T1000 (cell line): ENCODE results near the gene NLGN1.
A peak's percentile ranks its signal among the peaks of the same experiment; 100 is the strongest.

Source experiments
- DNase-seq: peaks from one replicate; lab custom pipeline; 2025; ENCODE audit warnings: mixed read lengths; lab: John Stamatoyannopoulos, UW

NLGN1 gene

DNA sequence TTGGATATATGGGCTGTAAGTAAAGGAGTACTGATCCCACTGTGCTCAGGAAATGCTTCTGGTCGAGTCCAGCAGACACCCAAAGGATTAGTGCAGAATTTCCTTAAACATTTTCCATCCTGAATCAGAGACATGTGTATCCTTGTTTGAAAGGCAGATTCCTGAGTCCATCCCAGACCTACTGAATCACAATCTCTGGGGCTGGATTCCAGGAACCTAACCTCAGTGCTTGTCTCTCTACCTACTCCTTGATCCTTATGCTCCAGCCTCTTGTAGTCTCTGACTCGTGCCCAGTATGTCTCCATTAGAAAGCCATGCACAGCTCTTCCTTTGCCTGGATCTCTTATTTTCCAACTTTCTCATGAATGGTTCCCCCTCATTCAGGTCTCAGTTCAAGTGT, 585.8 kb downstream of the NLGN1 start:
- no peak for DNase-seq

DNA sequence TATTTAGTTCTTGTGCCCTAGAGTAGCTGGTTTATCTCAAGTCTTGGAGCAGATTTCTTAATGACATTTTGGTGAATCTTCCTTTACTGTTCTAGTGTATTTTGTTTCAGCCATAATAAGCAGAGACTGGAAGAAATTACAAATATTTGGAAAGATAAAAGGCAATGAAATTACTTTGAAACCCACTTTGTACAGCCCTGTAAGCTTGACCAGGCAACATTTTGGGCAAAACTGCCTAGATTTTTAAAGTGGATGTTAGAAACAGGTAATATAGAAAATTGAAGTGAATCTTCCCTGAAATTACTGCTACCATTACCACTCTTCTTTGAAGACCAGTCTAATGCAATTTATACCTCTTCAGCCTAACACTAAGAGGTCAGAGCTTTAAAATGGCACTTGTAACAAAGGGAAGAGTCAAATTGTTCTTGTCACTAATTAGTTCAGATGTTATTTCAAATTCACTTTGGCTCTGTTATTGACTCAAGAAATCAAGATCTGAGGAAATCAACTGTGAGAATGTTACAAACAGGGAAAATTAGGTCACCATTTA, 589.4 kb downstream of the NLGN1 start:
- no peak for DNase-seq

DNA sequence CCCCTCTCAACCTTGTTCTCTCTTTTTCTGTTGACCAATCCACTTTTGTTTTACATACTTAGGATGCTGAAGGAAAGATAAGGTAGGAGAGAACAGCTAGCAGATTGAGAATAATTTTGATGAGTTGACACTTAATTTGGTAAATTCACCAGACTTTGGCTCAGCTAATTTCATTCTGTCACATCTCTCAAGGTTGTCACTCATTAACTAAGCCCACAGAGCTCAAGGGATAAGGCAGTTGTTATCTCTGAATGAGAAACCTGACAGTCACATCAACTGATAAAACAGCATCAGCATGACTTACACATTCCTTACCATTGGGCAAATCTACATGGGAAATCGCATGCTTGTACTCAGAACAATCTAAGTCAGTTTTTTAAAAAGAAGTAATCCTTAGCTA, 591.4 kb downstream of the NLGN1 start:
- no peak for DNase-seq

DNA sequence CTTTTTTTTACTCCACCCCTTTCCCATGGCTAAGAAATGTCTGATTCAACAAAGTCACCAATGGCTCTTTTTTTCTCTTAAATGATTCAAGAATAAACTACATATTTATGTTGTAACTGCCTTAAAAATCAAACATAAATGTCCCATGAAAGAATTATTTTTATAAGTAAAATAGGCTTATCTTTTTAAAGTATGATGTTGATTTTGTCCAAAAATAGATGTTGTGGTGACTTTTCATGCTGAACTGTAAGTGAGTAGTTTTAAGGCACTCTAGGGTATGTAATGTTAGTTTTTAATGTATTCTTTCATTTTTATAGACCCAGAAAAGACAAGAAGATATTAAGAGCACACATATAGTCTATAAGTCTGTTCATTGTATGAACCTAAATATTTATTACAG, 594.9 kb downstream of the NLGN1 start:
- no peak for DNase-seq

DNA sequence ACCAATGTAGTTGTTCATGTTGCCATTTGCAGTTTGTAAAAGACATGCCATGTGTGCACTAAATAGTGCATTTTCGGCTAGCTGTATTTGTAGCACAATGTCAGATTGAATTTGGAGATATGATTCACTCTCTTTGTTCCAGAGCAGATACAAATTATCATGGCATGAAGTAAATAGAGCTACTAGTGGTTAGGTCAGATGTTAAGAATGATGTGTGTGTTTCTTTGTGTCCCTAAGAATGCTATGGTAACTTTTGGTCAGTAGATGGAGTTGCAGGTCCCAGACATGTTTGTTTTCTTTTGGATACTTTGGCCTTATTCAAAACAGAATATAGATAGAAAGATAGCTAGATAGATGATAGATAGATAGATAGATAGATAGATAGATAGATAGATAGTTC, 595.8 kb downstream of the NLGN1 start:
- DNase-seq, result no peak

DNA sequence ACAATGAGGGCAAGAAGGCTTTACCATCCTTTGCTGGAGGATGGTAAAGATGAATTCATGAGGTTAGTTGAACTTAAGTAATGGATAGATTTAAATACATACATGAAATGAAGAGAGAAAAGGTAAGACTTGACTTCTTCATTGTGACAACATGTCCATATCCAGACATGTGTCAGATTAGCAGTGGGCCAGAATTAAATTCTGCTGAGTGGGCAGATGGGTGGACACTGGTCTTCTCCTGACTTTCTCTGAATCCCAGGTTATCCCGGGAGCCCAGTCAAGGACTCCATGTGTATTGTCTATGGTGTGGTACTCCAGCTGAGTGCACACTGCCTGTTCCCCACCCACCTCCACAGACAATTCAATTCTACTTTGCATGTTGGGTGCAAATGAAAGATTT, 603.1 kb downstream of the NLGN1 start:
- no peak for DNase-seq

DNA sequence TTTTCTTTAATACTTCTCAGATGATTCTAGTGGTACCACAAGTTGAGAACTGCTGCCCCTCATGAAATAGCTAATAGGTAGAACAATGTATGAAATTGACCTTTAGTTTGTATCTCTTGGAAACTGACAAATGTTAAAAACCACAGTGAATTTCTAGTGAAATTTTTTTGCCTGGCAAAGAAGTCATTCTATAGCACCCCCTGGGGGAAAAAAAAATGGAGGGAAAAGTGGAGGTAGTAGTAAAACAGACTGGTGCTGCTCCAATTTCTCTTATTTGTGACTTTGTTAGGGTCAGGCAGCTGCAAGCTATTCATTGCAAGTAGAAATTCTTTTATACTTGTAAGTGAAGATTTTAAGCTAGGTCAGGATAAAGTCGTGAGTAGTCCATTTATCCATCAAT, 605.0 kb downstream of the NLGN1 start:
- no peak for DNase-seq

DNA sequence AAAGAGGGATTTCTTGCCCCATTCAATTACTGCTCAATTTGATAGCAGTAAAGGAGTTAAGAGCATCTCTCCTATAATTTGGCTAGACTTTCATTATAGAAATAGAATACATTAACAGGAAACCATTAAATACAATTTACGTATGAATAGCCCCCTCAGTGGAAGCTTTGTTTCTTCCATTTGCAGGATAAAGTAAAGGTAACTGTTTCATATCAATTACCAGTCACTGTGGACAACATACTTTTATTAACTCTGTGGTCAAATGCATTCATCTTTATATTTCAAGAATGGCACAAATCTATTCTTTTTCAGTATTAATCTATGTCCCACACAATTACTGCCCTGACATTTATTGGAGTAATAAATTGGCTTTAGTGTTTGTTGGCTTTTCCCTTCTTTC, 613.4 kb downstream of the NLGN1 start:
- no peak for DNase-seq

DNA sequence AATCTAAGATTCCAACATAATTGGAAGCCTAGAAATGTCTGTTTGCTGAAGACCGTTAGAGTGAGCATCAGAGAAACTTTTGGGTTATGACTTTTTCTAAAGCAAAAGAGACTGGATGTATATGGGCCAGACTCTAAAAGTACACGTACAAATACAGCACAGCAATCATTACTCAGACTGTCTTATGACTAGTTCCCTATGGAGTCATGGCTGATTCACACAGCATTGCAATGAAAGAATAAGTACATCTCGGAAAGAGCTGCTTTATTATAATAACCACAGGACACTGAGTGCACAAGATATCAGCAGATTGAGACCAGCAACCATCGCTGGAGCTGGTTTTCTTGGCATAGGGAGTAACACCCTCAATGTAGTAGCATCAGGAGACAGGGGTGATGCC, 618.6 kb downstream of the NLGN1 start:
- peak; percentile 1 for DNase-seq

DNA sequence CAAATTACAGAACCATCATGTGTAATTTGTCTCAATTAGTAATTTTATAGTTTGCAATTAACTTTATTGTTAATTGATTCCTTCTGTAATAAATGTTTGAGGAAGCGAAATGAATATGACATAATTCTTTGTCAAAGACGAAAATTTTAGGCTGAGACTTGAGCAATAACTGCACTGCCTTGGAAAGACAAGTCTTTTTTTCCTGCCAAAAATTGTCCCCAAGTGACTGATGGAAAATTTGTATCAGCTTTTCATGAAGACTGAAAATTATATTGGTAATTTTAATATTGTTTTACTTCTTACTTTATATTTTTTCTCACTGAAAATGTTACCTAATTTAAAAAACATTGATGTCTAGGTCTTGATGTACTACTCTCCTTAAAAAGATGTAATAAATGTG, 622.6 kb downstream of the NLGN1 start:
- DNase-seq, result no peak

DNA sequence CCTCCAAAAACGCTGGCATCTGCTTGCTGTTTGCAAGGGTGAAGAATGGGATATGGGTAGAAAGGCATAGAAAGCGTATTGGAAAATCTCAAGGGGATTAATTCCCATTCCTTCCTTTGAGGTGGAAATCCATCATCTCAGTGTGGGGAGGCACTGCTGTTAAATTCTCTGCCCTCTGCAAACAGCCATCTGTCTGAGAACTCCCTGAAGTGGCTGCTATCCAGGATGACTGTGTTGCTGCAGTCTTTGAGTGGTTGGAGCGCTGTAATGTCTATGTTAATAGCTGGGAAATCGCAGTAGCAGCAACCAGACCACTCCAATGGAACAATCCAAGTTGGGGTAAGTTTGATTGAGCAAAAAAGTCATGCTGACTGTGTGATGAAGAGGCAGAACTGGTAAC, 625.9 kb downstream of the NLGN1 start:
- no peak for DNase-seq

DNA sequence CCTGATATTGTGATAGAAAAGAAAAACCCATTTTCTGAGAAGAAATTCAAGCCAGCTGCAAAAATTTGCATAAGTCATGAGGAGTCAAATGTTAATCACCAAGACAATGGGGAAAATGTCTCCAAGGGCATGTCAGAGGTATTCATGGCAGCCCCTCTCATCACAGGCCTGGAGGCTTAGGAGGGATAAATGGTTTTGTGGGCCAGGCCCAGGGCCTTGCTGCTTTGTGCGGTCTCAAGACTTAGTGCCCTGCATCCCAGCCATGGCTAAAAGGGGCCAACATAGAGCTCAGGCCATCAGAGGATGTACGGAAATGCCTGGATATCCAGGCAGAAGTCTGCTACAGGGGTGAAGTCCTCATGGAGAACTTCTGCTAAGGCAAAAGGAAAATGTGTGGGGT, 631.1 kb downstream of the NLGN1 start:
- DNase-seq, result no peak

DNA sequence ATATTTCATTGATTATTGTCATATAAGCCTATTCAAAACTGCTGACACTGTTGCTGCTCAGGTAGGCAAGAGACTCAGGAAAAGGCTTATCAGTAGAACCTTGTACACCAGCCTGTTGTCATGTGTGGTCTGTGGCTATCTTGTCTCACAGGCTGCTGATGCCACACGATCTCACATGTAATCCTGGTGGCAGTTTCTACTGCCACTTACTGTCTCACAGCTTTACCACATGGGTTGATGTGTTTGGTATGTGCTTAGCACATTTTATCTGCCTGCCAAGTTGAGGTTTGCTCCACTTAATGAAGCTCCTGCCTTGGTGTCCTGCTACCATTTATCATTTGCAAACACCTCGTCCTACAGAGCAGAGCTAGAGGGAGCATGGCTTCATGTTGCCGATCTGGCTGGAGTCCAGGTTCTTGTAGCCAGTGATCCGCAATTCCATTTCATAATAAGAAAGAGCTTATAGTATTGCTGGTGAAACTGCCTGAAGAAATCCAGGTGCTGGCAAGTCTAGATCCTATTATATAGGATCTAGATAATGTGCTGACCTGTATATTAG, 637.9 kb downstream of the NLGN1 start:
- no peak for DNase-seq

DNA sequence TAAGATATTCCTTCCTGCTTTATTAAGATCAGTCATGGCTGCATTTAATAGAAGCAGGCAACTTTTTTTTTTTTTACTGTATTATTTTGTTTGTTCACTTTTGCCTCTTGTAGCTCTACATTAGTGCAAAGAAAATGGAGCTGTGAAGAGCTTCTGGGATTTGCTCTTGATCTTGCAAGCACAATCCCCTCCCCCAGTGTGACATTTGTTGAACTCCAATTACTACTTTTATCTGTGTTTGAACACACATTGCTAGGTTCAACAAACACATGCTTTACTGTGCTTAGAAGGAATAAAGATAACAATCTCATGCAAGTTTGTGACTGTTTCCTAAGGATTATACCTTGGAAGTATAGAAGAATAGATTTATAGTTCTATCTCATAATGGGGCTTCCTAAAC, 648.8 kb downstream of the NLGN1 start:
- DNase-seq, result no peak

DNA sequence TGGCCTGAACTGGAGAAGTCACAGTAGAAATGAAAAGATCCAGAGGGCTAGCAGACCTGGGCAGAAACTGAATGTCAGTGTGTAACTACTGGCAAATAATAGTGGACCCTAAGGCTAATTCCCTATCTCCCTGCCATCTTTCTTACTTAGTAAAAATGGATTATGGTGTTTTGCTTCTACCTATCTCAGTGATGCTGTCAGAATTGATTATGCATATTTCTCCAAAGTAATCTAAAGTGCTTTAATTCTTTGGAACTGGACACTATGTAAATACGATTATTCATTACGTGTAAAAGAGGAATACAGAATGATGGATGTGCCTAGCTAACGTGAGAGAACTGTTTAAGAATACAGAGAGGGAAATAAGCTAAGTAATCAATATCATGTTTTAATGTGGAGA, 651.9 kb downstream of the NLGN1 start:
- no peak for DNase-seq

DNA sequence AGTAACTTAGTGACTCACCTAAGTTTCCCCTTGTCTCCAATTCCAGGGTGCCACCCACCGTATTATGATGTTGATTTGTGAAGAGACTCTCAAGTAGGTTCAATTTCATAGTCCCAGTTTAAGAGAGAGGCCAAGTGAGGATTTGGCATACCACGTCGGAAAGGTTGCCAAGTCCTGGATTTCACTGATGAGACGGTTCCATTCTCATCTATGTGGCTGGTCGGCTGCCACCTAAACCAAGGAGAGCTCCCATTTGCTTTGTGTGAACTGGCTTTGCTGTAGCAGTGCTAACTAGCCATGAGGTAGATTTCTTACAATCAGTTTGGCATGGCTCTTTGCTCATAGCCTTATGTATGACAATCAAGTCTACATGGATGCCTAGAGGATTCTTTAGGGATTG, 653.6 kb downstream of the NLGN1 start:
- no peak for DNase-seq

DNA sequence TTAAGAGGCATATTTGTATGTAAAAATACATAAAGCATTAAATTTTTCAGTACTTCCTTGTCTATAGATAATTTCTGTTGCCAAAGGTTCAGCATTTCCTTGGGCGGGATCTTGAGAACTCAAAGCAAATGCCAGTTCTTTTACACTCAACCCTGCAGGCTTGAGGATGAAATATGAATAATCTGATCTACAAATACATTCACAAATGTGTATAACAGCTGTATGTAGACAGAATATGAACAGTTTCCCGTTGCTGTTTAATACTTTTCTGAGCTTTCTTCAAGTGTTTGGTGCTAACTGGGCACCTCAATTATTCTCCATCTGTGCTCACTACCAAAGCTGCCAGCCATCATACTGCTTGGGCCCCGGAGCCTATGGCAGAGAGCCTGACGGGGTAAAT, 661.3 kb downstream of the NLGN1 start:
- no peak for DNase-seq

DNA sequence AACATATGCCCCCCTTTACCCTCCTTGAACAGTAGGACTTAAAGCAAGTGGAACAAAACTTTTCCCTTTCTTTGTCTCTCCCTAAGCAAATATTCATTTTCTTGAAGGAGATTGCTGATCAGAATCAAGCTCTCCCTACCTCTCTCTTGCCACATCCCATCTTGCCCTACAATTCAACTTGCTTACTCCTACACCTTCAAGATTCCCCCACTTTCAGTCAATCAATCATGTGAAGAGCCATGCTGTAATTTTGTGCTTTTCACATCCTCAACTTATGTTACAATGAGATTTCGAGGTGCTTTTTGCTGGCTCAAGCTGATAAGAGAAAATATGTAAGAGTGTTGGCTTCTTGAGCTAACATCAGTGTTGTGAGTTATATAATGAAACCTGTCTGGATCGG, 662.9 kb downstream of the NLGN1 start:
- DNase-seq, result no peak

DNA sequence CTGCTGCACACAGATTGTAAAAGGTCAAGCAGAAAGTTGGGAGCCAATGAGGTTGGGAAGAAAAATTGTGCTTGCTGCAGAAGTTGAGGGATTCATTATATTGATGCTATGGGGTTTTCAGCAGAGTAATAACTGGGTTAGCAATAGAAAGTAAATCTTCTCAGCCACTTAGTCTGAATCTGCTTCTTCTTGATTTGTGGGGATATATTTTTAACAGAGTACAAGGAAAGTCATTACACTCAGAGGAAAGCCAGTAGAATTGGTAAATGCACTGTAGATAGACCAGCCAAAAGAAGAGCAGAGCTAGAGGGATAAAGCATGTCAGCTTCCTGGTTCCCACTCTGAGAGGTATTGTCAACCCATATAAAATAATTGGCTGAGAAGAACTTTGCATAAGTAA, 663.6 kb downstream of the NLGN1 start:
- no peak for DNase-seq

DNA sequence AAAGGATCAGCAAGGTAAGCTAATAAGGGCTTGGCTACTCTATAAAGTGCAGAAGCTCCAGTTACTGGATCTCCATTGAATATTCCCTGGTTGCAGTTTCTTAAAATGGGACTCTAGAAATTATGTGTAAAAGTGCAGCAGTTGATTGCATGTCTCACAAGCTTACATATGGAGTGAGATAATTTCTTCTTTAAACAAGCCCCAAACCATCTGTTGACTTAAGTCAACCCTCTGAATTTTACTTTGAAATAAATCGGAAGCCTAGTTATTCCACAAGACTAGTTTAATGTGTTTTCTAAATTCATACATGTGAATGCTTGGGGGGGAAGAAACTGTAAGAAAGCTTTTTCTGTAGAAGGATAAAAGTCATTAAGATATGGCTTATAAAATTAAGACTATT, 664.2 kb downstream of the NLGN1 start:
- no peak for DNase-seq

DNA sequence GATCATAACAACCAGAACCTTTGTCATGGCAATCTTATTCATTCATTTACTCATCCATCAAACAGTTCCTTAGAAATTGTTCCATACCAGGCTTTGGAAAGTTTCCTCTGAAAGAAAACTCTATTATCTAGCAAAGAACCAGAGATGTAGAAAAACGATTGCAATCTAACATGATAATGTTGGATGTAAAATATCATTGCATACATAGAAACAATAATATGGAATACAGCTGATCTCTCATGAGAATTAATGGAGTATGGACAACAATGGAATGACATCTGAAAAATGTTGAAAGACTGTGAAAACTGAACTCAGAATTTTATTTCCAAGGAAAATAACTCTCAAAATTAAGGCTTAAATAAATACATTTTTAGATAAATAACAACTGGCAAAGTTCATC, 665.4 kb downstream of the NLGN1 start:
- DNase-seq, result no peak

DNA sequence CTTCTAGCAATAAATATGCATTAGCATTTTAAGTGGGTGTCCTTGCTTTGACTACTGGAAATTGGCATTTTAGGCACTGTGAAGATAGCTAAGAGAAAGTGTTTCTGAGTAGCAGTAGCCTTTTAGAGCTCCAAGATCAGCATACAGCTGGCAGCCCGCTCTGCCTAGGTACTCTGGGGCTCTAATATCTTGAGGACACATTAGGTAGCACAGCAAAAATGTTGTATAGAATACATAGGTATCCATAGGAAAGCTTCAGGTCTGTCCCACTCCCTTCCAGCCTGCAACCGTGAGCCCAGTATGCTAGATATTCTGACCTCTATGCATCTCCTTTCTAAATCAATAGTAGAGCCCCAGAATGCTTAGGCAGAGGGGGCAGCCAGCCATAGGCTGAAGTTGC, 670.5 kb downstream of the NLGN1 start:
- no peak for DNase-seq

DNA sequence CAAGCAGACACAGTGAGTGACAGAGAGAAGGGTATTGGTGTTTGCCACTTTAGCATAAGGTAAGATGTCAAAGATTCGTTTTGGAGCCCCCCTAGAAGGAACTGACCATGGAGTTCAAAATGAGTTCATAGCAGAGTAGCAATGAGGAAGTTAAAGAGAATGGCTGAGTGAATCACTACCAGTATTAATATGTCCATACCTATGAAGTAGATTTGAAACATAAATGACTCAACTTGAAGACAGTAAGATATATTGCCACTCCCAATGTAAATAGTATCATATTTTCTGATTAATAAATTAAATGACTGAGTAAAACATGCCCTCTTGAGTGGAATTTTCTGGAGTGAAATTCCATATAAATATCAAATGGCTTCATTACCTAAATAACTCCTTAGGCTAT, 675.1 kb downstream of the NLGN1 start:
- no peak for DNase-seq

DNA sequence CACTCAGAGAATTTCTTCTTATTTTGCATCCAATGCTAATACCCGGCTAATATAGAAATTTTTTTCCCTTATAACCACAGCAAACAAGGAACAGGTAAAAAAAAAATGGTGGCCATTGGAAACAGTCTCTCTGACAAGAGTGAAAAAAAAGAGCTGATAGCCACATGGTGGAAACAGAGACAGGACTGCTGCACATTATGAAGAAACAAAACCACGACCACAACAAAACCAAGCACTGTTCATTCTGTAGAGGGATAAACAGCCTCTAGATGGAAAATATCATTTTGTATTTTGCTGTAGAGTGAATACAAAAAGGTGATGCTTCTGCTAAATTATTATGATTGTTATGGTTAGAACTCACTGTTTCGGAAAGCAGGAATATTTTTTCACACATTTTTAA, 686.2 kb downstream of the NLGN1 start:
- DNase-seq, result no peak

DNA sequence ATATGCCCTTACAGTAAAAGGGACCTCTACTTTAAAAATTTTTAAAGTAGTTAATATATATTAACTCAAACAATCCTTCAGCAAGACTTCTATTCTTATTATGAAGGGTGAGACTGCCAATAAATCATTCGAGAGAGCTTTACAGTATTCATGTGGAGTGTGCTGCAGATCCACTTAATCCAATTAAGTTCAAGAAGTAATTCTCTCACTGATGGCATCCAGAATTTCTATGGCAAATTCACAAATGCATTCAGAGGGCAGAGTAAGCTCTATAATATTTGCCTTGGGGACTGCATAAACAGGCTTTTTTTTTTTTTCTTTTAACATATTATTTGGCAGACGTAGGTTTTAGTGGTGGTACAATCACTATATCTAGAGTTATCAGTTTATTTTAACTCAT, 692.0 kb downstream of the NLGN1 start:
- DNase-seq, result no peak
